Chondrocyte (in vitro differentiated cells): ENCODE results near the gene PLEKHG4B. TPM values are rescaled to one million over a fixed set of nuclear protein-coding genes. Genes with fewer than 3 reads are reported as not detected.

Source experiments
- DNase-seq: peaks from one replicate; pipeline ENCODE4 v3.0.0; 2021; ENCODE audit warnings: mixed read lengths, low spot score
- H3K27ac Mint-ChIP-seq: one replicate; pipeline ENCODE4 v1.8.0; 2021; ENCODE audit warnings: mild to moderate bottlenecking, moderate library complexity, mixed read lengths; ENCODE audit not compliant: unreplicated experiment
- H3K27me3 Mint-ChIP-seq: 2 replicates; pipeline ENCODE4 v1.8.0; 2021; ENCODE audit warnings: low read depth, mixed read lengths
- H3K36me3 Mint-ChIP-seq: 2 replicates; pipeline ENCODE4 v1.8.0; 2021; ENCODE audit warnings: low read depth, mixed read lengths
- H3K4me1 Mint-ChIP-seq: 2 replicates; pipeline ENCODE4 v1.8.0; 2021; ENCODE audit warnings: low read depth, mild to moderate bottlenecking, mixed read lengths
- H3K4me3 Mint-ChIP-seq: one replicate; pipeline ENCODE4 v1.8.0; 2021; ENCODE audit warnings: mild to moderate bottlenecking, moderate library complexity, mixed read lengths; ENCODE audit not compliant: unreplicated experiment
- H3K9me3 Mint-ChIP-seq: 2 replicates; pipeline ENCODE4 v1.8.0; 2021; ENCODE audit warnings: low read depth, mixed read lengths
- total RNA-seq: library from RNA; stranded (reverse); gene quantifications from 3 replicates; pipeline ENCODE4 v1.2.1, GENCODE V29; 2021
- TF ChIP-seq, protein P1 (sequence below): fragments of 200-600 bp; sonication (generic); IDR thresholded peaks from 2 replicates; pipeline ENCODE4 v1.5.0; 2021; ENCODE audit warnings: antibody characterized with exemption, mild to moderate bottlenecking, moderate library complexity

Gene PLEKHG4B
- total RNA-seq, 1 donor from 2014 or later, result 2.0 TPM

DNA sequence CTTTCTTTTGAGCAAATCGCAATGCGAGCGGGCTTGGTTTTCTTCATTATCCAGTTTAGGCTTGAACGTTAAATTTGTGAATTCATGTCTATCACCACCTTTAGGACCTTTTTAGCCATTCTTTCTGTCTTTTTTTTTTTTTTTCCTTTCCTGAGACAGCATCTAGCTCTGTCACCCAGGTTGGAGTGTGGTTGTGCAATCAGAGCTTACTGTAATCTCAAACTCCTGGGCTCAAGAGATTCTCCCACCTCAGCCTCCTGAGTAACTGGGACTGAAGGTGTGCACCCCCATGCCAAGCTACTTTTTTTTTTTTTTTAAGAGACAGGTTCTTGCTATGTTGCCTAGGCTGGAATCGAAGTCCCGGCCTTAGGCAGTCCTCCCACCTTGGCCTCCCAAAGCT, 60.1 kb downstream of the PLEKHG4B start:
- peaks cover 8% of the 10 kb centered on the region for H3K27me3 Mint-ChIP-seq
- TF ChIP-seq, protein P1, sequence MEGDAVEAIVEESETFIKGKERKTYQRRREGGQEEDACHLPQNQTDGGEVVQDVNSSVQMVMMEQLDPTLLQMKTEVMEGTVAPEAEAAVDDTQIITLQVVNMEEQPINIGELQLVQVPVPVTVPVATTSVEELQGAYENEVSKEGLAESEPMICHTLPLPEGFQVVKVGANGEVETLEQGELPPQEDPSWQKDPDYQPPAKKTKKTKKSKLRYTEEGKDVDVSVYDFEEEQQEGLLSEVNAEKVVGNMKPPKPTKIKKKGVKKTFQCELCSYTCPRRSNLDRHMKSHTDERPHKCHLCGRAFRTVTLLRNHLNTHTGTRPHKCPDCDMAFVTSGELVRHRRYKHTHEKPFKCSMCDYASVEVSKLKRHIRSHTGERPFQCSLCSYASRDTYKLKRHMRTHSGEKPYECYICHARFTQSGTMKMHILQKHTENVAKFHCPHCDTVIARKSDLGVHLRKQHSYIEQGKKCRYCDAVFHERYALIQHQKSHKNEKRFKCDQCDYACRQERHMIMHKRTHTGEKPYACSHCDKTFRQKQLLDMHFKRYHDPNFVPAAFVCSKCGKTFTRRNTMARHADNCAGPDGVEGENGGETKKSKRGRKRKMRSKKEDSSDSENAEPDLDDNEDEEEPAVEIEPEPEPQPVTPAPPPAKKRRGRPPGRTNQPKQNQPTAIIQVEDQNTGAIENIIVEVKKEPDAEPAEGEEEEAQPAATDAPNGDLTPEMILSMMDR, result no peak
- no peak overlapping the region for H3K27ac Mint-ChIP-seq
- no peak for DNase-seq
- peaks cover 19% of the 10 kb centered on the region for H3K9me3 Mint-ChIP-seq
- peaks cover 11% of the 10 kb centered on the region for H3K36me3 Mint-ChIP-seq
- no peak overlapping the region for H3K4me3 Mint-ChIP-seq
- peaks cover 24% of the 10 kb centered on the region for H3K4me1 Mint-ChIP-seq

GRCh38 chr5:153256-153655, 61.3 kb downstream of the PLEKHG4B start:
- TF ChIP-seq, protein P1, result no peak
- no peak overlapping the region for H3K4me3 Mint-ChIP-seq
- peaks cover 7% of the 10 kb centered on the region for H3K9me3 Mint-ChIP-seq
- no peak overlapping the region for H3K27ac Mint-ChIP-seq
- H3K4me1 Mint-ChIP-seq, result peaks cover 24% of the 10 kb centered on the region
- peaks cover 3% of the 10 kb centered on the region for H3K36me3 Mint-ChIP-seq
- DNase-seq, result no peak
- H3K27me3 Mint-ChIP-seq, result peaks cover 8% of the 10 kb centered on the region

DNA sequence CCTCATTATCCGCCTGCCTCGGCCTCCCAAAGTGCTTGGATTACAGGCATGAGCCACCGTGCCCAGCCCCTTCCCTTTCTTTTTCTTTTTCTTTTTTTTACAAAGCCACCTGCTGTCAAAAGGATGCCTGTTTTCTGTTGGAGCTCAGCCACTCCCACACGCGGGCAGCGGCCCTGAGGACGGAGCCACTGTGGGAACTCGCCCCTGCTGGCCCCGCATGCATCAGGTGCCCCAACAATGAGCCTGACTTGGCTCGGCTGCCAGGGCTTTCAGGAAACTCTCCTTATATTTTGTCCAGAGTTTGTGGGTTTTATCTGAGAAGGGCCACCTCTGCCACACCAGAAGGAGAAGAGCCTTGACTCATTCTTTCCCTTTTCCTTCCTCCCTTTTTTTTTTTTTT, 62.3 kb downstream of the PLEKHG4B start:
- TF ChIP-seq, protein P1, result no peak
- peak; percentile 48 for DNase-seq
- H3K4me1 Mint-ChIP-seq, result peaks cover 28% of the 10 kb centered on the region
- H3K27ac Mint-ChIP-seq, result no peak overlapping the region
- peaks cover 5% of the 10 kb centered on the region for H3K9me3 Mint-ChIP-seq
- peaks cover 3% of the 10 kb centered on the region for H3K36me3 Mint-ChIP-seq
- H3K4me3 Mint-ChIP-seq, result no peak overlapping the region
- peaks cover 8% of the 10 kb centered on the region for H3K27me3 Mint-ChIP-seq

- Mint-ChIP-seq H3K36me3 (peaks cover 3% of the 10 kb centered on the region), H3K27ac (no peak overlapping the region), H3K4me1 (peaks cover 28% of the 10 kb centered on the region), H3K4me3 (no peak overlapping the region), H3K27me3 (peaks cover 8% of the 10 kb centered on the region), H3K9me3 (no peaks in the 10 kb centered on the region)
- TF ChIP-seq, protein P1, result no peak
- DNase-seq, result peak; percentile 38
These were observed 62.9 kb downstream of the PLEKHG4B start for GRCh38 chr5:154826-155225.

DNA sequence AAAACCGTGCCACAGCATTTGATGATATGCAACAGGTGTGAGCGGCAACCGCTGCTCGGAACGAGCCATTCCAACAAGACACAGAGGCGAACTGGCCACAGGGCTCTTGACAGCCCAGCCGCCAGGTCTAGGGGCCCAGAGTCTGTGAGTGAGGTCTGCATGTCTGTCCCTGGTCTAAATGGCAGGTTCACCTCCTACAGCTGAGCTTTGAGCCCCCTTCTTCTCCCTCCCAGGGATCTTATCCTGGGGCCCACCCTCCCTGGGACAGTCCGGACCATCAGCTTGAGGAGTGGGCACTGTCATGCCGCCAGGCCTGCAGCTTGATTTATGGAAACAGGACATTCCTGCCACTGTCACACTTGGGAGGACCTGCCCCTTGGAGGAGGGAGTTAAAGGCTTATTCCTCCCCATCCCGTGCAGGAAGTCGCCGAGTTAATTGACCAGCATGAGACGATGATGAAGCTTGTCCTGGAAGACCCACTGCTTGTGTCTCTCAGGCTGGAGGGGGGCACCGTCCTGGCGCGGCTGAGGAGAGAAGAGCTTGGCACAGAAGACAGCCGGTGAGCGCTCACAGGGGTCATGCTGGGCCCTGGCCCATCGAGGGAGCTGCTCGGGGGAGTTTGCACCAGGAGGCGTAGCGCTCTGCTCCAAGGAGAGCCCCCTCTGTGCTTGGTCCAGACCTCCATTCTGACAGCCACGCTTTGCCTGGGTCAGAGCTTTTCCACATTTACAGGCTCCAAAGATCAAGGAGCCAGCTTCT, 63.9 kb downstream of the PLEKHG4B start:
- Mint-ChIP-seq H3K4me3 (no peak overlapping the region), H3K27ac (no peak overlapping the region), H3K36me3 (peaks cover 3% of the 10 kb centered on the region), H3K27me3 (peaks cover 8% of the 10 kb centered on the region), H3K4me1 (peaks cover 30% of the 10 kb centered on the region), H3K9me3 (no peaks in the 10 kb centered on the region)
- peak; percentile 86 for DNase-seq
- TF ChIP-seq, protein P1, result no peak
